OCI-M2 (cell line): ENCODE data around the gene RASA2.

Experiments used
- DNase-seq: peaks from one replicate; lab custom pipeline; 2025; ENCODE audit not compliant: unreplicated experiment; lab: John Stamatoyannopoulos, UW

RASA2 gene

GRCh38 chr3:141642215-141642614 is 155.4 kb downstream of the RASA2 start:
- no peak for DNase-seq

GRCh38 chr3:141643391-141643790 is 156.6 kb downstream of the RASA2 start:
- DNase-seq = no peak

GRCh38 chr3:141643796-141644195 is 157.0 kb downstream of the RASA2 start:
- no peak for DNase-seq

DNA sequence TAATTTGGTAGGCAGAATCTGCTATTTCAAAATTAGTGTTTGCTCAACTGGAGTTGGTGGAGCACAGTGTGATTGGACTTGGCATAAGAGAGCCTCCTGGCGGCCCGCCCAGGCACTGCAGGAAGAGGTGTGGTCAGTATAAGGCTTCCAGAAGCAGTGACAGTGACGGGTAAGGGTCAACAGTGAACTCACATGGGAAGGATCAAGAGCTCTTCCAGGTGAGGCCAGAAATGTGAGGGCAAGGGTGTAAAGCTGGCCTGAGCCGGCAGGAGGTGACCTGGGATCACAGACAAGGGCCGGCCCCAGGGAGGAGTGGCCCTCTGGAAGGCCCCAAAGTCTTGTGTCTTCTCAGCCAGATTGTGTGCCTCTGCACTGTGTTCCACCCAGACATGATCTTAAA is 158.1 kb downstream of the RASA2 start:
- DNase-seq = no peak

GRCh38 chr3:141646760-141647561 is 160.1 kb downstream of the RASA2 start:
- DNase-seq = no peak

DNA sequence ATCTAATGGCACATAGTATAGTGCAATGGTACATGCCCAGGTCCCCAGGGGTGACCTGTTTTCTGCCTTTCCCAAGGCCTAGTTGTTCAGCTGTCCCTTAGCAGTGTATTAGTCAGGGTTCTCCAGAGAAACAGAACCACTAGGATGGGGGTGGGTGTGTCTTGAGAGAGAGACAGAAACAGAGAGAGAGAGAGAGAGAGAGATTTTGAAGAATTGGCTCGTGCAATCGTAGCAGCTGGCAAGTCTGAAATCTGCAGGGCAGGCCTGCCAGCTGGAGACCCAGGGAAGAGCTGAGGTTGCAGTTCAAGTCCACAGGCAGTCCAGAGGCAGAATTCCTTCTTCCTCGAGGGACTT is 160.7 kb downstream of the RASA2 start:
- DNase-seq = no peak

DNA sequence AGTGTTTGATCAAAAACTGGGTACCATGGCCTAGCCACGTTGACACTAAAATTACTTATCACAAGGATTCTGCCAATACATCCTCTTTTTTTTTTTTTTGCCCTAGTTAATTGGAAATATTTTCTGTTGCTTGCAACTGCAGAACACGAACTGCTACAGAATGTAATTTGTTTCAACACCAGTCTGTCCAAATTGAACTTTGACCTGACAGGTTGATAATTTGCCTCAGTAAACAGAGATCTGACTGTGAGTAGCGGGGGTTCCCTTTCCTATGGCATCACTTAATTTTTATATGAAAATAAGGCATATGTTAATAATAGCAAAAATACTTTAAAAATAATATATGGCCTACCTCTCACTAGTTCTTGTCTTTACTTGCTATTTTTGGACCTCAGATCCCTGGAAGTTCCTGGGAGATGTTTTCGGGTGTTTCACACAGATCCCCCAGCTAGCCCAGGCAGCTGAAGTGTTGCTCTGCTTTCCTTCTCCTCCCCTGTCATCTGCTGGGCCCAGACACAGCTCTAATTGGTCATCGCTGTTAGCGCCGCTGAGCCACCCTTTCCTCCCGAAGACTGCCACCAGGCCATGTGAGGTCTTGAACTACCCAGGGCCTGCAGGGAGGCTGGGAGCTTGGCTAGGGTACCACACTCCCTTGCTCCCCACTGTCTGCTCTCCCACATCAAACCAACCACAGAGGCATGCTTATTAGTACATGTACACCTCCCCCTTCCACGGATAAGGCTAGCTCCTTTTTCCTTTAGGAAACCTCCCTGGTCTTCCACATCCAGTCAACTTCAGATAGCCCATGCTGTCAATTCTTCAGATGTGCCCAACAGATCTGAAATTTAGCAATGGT is 161.5 kb downstream of the RASA2 start:
- no peak for DNase-seq

- no peak for DNase-seq
These were observed 163.0 kb downstream of the RASA2 start for GRCh38 chr3:141649871-141650270.

DNA sequence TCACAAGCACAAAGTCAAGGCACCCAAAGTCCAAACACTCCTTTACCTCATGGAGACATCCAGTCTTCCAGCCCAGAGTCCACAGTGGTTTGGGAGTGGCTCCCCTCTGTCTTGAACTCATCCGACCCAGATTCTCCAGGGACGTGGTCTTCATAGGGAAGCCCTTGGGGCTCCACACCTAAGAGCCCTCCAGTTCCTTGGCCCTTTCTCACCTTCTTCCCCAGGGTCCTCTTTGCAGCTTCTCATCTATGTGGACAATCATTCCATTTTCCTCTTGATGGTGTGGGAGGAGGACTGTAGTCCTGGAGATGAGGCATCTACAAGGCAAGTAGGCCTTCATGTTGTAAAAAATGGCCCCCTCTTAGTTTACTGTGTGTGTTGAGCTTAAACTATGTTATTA is 164.0 kb downstream of the RASA2 start:
- DNase-seq = no peak

DNA sequence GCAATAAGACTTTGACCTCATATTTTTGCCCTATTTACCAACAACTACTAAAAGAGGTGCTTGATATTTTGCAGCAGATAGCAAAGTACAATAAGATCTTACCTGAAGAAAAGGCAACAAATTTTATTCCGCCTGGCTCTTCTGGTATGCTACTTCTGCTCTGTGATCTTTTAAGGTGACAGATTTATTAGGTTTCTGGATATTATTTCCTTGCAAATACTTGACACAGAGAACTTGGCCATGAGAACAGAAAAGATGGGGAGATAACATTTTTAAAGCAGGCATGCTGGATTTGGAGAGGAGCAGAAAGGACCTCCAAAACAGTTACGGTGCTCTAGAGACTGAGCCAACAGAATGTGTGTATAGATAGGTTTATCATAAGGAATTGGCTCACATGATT is 164.6 kb downstream of the RASA2 start:
- no peak for DNase-seq

DNA sequence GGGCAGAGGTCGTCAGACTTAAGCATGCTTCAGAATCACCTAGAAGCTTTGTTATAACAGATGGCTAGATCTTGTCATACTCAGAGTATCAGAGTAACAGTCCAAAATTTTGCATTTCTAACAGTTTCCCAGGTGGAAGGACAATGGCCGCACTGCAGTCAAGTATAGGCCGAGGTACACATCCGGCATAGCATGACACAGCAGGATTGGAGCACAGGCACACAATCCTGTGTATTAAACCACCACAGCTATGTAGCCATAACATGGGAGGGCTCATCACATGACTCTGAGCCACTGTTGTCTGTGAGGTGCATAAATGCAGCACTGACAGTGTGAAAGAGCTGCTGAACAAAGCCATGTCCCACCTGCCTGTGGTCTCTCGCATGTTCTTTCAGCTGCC is 165.5 kb downstream of the RASA2 start:
- DNase-seq = no peak

DNA sequence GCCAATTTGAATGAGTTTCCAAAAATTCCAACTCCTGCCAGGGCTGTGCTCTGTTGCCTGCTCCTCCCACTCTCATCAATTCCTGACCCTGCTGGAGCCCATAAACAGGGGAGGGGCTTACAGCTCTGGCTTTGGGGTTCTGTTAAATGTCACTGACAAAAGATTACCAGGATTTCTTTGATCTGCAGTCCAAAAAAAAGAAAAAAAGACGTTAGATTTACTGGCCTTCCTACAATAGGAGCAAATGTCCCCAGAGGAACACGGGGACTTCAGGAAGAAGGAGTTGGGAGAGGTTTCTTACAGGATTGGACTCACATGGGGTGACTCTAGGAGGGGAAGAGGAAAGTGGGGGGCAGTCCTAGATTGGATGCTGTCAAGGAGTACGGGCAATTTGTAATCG is 167.0 kb downstream of the RASA2 start:
- DNase-seq = no peak

- DNase-seq = no peak
These were observed 169.0 kb downstream of the RASA2 start for GRCh38 chr3:141655801-141656200.

- DNase-seq = no peak
These were observed 169.9 kb downstream of the RASA2 start for GRCh38 chr3:141656771-141657170.

DNA sequence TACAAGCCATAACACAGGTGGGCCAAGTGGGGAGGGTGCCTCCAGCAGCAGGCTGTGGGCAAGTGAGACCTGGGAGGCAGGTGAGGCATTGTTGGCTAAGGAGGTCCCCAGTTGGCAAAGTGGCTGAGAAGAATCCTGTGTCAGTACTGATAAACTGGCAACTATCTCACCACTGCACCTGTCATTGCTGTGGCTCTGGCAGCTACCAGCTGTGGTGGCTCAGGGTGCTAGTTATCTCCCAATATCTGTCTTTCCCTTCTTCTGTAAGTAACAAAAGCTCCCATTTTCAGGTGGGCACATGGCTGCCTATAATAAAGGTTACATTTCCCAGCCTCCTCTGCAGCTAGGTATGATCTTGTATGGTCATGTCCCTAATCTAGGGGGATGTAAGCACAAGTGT is 170.7 kb downstream of the RASA2 start:
- no peak for DNase-seq

- no peak for DNase-seq
These were observed 173.2 kb downstream of the RASA2 start for GRCh38 chr3:141659821-141660613.

- no peak for DNase-seq
These were observed 173.8 kb downstream of the RASA2 start for GRCh38 chr3:141660614-141660947.

- no peak for DNase-seq
These were observed 174.7 kb downstream of the RASA2 start for GRCh38 chr3:141661229-141662196.

GRCh38 chr3:141663993-141664392 is 177.2 kb downstream of the RASA2 start:
- DNase-seq = no peak
